SK-N-SH treated with all-trans-retinoic acid at 6 μM for 48 hours (cell line): ENCODE measurements around the gene SFI1.
"Not testable (repeated sequence)": the region's sequence is repeated elsewhere in the genome, so short reads cannot be mapped to it uniquely, and the experiment has no call there.

Experiments used
- ATAC-seq: fragments of 200-7000 bp; cut with Tn5 transposase; 3 replicates; pipeline ENCODE4 v1.9.1; 2020; ENCODE audit warnings: mild to moderate bottlenecking, moderate library complexity
- ARNTL ChIP-seq: fragments of 450-650 bp; formaldehyde crosslinking; IDR thresholded peaks from 2 replicates; pipeline ENCODE4 v1.5.0; 2020; ENCODE audit warnings: low read depth, mild to moderate bottlenecking, moderate library complexity, borderline replicate concordance
- BACH2 ChIP-seq: fragments of 250-450 bp; sonication (Bioruptor Pico); IDR thresholded peaks from 2 replicates; pipeline ENCODE4 v1.9.0; 2021; ENCODE audit warnings: mild to moderate bottlenecking, borderline replicate concordance
- CREB5 ChIP-seq: fragments of 250-450 bp; sonication (Bioruptor Pico); IDR thresholded peaks from 2 replicates; pipeline ENCODE4 v1.5.1; 2020; ENCODE audit warnings: low read depth, mild to moderate bottlenecking, moderate library complexity
- CSDC2 ChIP-seq: fragments of 250-450 bp; sonication (Bioruptor Pico); IDR thresholded peaks from 2 replicates; pipeline ENCODE4 v1.5.0; 2020; ENCODE audit warnings: mild to moderate bottlenecking, moderate library complexity
- CSRNP3 ChIP-seq: fragments of 250-450 bp; sonication (Bioruptor Pico); IDR thresholded peaks from 2 replicates; pipeline ENCODE4 v1.5.1; 2021; ENCODE audit warnings: mild to moderate bottlenecking, moderate library complexity
- GLIS3 ChIP-seq: fragments of 250-450 bp; sonication (Bioruptor Pico); IDR thresholded peaks from 2 replicates; pipeline ENCODE4 v1.5.0; 2020; ENCODE audit warnings: mild to moderate bottlenecking, moderate library complexity
- ISL1 ChIP-seq: fragments of 250-450 bp; sonication (Bioruptor Pico); IDR thresholded peaks from 2 replicates; pipeline ENCODE4 v2.1.2; 2022; ENCODE audit warnings: mild to moderate bottlenecking, moderate library complexity
- OSR1 ChIP-seq: fragments of 250-450 bp; sonication (Bioruptor Pico); IDR thresholded peaks from 2 replicates; pipeline ENCODE4 v1.8.0; 2022; ENCODE audit warnings: moderate library complexity, mild to moderate bottlenecking, inconsistent platforms
- POU6F1 ChIP-seq: fragments of 250-450 bp; sonication (Bioruptor Pico); IDR thresholded peaks from 2 replicates; pipeline ENCODE4 v1.8.0; 2021; ENCODE audit warnings: low read depth, mild to moderate bottlenecking, moderate library complexity, borderline replicate concordance
- PPARA ChIP-seq: fragments of 250-450 bp; sonication (Bioruptor Pico); IDR thresholded peaks from 2 replicates; pipeline ENCODE4 v1.5.0; 2020; ENCODE audit warnings: mild to moderate bottlenecking, borderline replicate concordance
- RARB ChIP-seq: fragments of 250-450 bp; sonication (Bioruptor Pico); IDR thresholded peaks from 2 replicates; pipeline ENCODE4 v1.8.0; 2021; ENCODE audit warnings: mild to moderate bottlenecking, moderate library complexity
- SNAI2 ChIP-seq: fragments of 250-450 bp; sonication (Bioruptor Pico); IDR thresholded peaks from 2 replicates; pipeline ENCODE4 v1.5.0; 2020; ENCODE audit warnings: mild to moderate bottlenecking, moderate library complexity
- TCF4 ChIP-seq: fragments of 250-450 bp; sonication (Bioruptor Pico); IDR thresholded peaks from 2 replicates; pipeline ENCODE4 v1.8.0; 2021; ENCODE audit warnings: mild to moderate bottlenecking, moderate library complexity, borderline replicate concordance
- TOX ChIP-seq: fragments of 250-450 bp; sonication (Bioruptor Pico); IDR thresholded peaks from 2 replicates; pipeline ENCODE4 v1.8.0; 2021; ENCODE audit warnings: mild to moderate bottlenecking, moderate library complexity, borderline replicate concordance
- ZC3H10 ChIP-seq: fragments of 250-450 bp; sonication (Bioruptor Pico); IDR thresholded peaks from 2 replicates; pipeline ENCODE4 v1.5.1; 2021; ENCODE audit warnings: mild to moderate bottlenecking, moderate library complexity
- ZFP3 ChIP-seq: fragments of 250-450 bp; sonication (Bioruptor Pico); IDR thresholded peaks from 2 replicates; pipeline ENCODE4 v1.5.0; 2020; ENCODE audit warnings: mild to moderate bottlenecking, moderate library complexity
- ZFP30 ChIP-seq: fragments of 450-650 bp; formaldehyde crosslinking; IDR thresholded peaks from 2 replicates; pipeline ENCODE4 v1.5.0; 2022; ENCODE audit warnings: mild to moderate bottlenecking, moderate library complexity
- ZNF565 ChIP-seq: fragments of 450-650 bp; formaldehyde crosslinking; conservative IDR thresholded peaks from 2 replicates; pipeline ENCODE4 v1.5.0; 2020; ENCODE audit warnings: low read depth, mild to moderate bottlenecking, moderate library complexity
- ZNF70 ChIP-seq: fragments of 450-650 bp; formaldehyde crosslinking; IDR thresholded peaks from 2 replicates; pipeline ENCODE4 v1.5.0; 2020; ENCODE audit warnings: mild to moderate bottlenecking, moderate library complexity
- ZNF8 ChIP-seq: fragments of 450-650 bp; formaldehyde crosslinking; IDR thresholded peaks from 2 replicates; pipeline ENCODE4 v1.5.0; 2020; ENCODE audit warnings: mild to moderate bottlenecking, moderate library complexity
- TF ChIP-seq, protein P1 (sequence below): fragments of 250-450 bp; sonication (Bioruptor Pico); IDR thresholded peaks from 2 replicates; pipeline ENCODE4 v1.5.0; 2020; ENCODE audit warnings: mild to moderate bottlenecking, moderate library complexity

Gene SFI1

DNA sequence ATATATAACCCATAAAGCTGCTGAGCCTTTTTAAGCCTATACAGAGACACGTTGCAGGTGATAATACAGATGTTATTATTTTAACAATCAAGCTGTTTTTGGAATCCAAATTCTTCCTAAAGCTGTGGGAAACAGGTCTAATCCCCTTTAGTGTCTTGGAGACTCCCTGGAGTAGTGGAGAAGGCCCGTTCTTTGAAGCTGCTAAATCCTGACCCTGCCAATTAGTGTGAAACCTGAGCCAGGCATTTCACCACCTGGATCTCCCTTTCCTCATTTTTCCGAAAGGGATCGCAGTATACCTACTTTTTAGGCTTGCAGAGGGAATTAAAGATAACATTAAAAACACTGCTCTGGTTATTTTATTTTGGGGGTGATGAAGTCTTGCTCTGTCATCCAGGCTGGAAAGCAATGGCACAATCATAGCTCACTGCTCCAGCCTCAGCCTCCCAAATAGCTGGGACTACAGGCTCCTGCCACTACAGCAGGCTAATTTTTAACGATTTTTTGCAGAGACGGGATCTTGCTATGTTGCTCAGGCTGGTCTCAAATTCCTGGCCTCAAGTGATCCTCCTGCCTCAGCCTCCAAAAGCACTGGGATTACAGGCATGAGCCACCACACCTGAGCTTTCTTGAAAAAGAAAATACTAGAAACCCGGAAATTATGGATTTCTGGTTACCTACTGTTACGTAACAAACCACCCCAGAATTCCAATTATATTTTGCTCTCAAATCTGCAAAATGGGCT, 4.9 kb upstream of the SFI1 start:
- ATAC-seq, result no peak
- TF ChIP-seq CSDC2 (CRISPR knock-in tag) (no peak), ZNF70 (CRISPR knock-in tag) (no peak), ISL1 (CRISPR knock-in tag) (no peak), ZNF565 (CRISPR knock-in tag) (no peak), RARB (CRISPR knock-in tag) (no peak), ZC3H10 (CRISPR knock-in tag) (no peak), BACH2 (no peak), PPARA (CRISPR knock-in tag) (no peak), GLIS3 (CRISPR knock-in tag) (no peak), CREB5 (CRISPR knock-in tag) (no peak), ZFP30 (CRISPR knock-in tag) (no peak), SNAI2 (CRISPR knock-in tag) (no peak), CSRNP3 (no peak), ARNTL (CRISPR knock-in tag) (no peak), POU6F1 (CRISPR knock-in tag) (no peak), ZFP3 (CRISPR knock-in tag) (no peak), ZNF8 (CRISPR knock-in tag) (no peak), OSR1 (CRISPR knock-in tag) (no peak)
- TF ChIP-seq, protein P1, sequence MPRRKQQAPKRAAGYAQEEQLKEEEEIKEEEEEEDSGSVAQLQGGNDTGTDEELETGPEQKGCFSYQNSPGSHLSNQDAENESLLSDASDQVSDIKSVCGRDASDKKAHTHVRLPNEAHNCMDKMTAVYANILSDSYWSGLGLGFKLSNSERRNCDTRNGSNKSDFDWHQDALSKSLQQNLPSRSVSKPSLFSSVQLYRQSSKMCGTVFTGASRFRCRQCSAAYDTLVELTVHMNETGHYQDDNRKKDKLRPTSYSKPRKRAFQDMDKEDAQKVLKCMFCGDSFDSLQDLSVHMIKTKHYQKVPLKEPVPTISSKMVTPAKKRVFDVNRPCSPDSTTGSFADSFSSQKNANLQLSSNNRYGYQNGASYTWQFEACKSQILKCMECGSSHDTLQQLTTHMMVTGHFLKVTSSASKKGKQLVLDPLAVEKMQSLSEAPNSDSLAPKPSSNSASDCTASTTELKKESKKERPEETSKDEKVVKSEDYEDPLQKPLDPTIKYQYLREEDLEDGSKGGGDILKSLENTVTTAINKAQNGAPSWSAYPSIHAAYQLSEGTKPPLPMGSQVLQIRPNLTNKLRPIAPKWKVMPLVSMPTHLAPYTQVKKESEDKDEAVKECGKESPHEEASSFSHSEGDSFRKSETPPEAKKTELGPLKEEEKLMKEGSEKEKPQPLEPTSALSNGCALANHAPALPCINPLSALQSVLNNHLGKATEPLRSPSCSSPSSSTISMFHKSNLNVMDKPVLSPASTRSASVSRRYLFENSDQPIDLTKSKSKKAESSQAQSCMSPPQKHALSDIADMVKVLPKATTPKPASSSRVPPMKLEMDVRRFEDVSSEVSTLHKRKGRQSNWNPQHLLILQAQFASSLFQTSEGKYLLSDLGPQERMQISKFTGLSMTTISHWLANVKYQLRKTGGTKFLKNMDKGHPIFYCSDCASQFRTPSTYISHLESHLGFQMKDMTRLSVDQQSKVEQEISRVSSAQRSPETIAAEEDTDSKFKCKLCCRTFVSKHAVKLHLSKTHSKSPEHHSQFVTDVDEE, result no peak

DNA sequence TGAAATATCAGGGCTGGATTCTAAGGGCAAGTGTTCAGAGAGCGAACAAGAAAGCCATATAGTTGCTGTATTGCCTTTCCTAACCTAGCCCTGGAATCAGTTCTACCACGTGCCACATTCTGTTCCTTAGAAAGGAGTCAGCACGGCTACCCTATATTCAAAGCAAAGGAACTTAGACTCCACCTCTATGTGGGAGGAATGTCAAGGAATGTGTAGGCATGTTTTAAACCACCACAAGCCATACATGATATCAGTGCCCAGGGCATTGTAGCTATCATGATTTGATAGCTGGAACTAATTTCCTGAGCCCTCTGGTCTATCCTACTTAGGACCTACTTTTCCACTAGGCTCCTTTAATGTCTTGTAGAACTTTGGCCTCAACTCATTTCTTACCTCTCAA, 4.2 kb upstream of the SFI1 start:
- no peak for ATAC-seq
- TF ChIP-seq CREB5 (CRISPR knock-in tag), result no peak
- TF ChIP-seq PPARA (CRISPR knock-in tag), result no peak
- no peak for TF ChIP-seq POU6F1 (CRISPR knock-in tag)
- TF ChIP-seq, protein P1, result no peak
- no peak for TF ChIP-seq OSR1 (CRISPR knock-in tag)
- no peak for TF ChIP-seq ZNF70 (CRISPR knock-in tag)
- no peak for TF ChIP-seq BACH2
- TF ChIP-seq GLIS3 (CRISPR knock-in tag), result no peak
- TF ChIP-seq ZNF565 (CRISPR knock-in tag), result no peak
- TF ChIP-seq SNAI2 (CRISPR knock-in tag), result no peak
- TF ChIP-seq ZC3H10 (CRISPR knock-in tag), result no peak
- no peak for TF ChIP-seq ISL1 (CRISPR knock-in tag)
- no peak for TF ChIP-seq RARB (CRISPR knock-in tag)
- no peak for TF ChIP-seq ZNF8 (CRISPR knock-in tag)
- no peak for TF ChIP-seq ARNTL (CRISPR knock-in tag)
- TF ChIP-seq ZFP3 (CRISPR knock-in tag), result no peak
- TF ChIP-seq CSDC2 (CRISPR knock-in tag), result no peak
- no peak for TF ChIP-seq TOX
- no peak for TF ChIP-seq TCF4

- ATAC-seq, result not testable (repeated sequence)
Observed at GRCh38 chr22:31493355-31493754, 3.0 kb upstream of the SFI1 start.
